HFF-Myc (cell line): ENCODE measurements around the gene ZNF396.
A peak's percentile ranks its signal among the peaks of the same experiment; 100 is the strongest.

Experiments used
- DNase-seq: peaks from one replicate; pipeline ENCODE4 v3.0.0-alpha.2; 2011; ENCODE audit warnings: low read depth; ENCODE audit errors: extremely low read depth
- H3K4me3 ChIP-seq: replicated peaks from 2 replicates; pipeline ENCODE4 v1.5.1; 2011; ENCODE audit warnings: low read depth, mild to moderate bottlenecking, control low read depth, low read length
- CTCF ChIP-seq: IDR thresholded peaks from 2 replicates; pipeline ENCODE4 v1.5.1; 2012; ENCODE audit warnings: mild to moderate bottlenecking, low read depth, low read length, control low read depth; ENCODE audit errors: missing control alignments

Gene ZNF396

GRCh38 chr18:35387152-35387571, 10.0 kb upstream of the ZNF396 start:
- DNase-seq, result no peak
- no peak overlapping the region for H3K4me3 ChIP-seq
- no peak for TF ChIP-seq CTCF

- peak; percentile 80 for TF ChIP-seq CTCF
- H3K4me3 ChIP-seq, result no peak overlapping the region
- peak; percentile 61 for DNase-seq
Measured at GRCh38 chr18:35386600-35387100, 9.5 kb upstream of the ZNF396 start.

- TF ChIP-seq CTCF, result no peak
- H3K4me3 ChIP-seq, result no peak overlapping the region
- DNase-seq, result no peak
Measured at GRCh38 chr18:35383136-35383535, 6.0 kb upstream of the ZNF396 start.

- TF ChIP-seq CTCF, result no peak
Measured at GRCh38 chr18:35379421-35379820, 2.3 kb upstream of the ZNF396 start.

GRCh38 chr18:35378574-35378896, 1.4 kb upstream of the ZNF396 start:
- no peak for TF ChIP-seq CTCF
- H3K4me3 ChIP-seq, result no peak overlapping the region
- DNase-seq, result no peak

More at GRCh38 chr18:35379421-35379820, 2.3 kb upstream of the ZNF396 start:
- DNase-seq, result no peak
- H3K4me3 ChIP-seq, result no peak overlapping the region

GRCh38 chr18:35377875-35378573, 887 bp upstream of the ZNF396 start:
- TF ChIP-seq CTCF, result peak; percentile 2
- no peak for DNase-seq
- no peak overlapping the region for H3K4me3 ChIP-seq

GRCh38 chr18:35376393-35376741, 770 bp downstream of the ZNF396 start:
- no peak for DNase-seq
- H3K4me3 ChIP-seq, result peak overlapping the region; percentile 55
- no peak for TF ChIP-seq CTCF
